Keratinocyte (primary cell): ENCODE data around the gene PRAMEF12. TPM values are rescaled to one million over a fixed set of nuclear protein-coding genes. Genes with fewer than 3 reads are reported as not detected.

ENCODE experiments used
- DNase-seq: peaks from one replicate; pipeline ENCODE4 v3.0.0-alpha.2; 2011; ENCODE audit warnings: low read depth, missing footprints, low spot score
- FAIRE-seq: peaks from 2 replicates; lab custom pipeline; 2011; peaks lifted over from hg19 to GRCh38; lab: Jason Lieb, UNC
- H2AFZ ChIP-seq: 2 replicates; pipeline ENCODE4 v1.6.0; 2012; ENCODE audit warnings: low read length, control low read depth, inconsistent platforms; ENCODE audit not compliant: control insufficient read depth
- H3K27ac ChIP-seq: 2 replicates; pipeline ENCODE4 v1.5.1; 2011; ENCODE audit warnings: low read length; ENCODE audit not compliant: control insufficient read depth, insufficient read depth
- H3K27me3 ChIP-seq: 3 replicates; pipeline ENCODE4 v1.6.0; 2011; ENCODE audit warnings: low read length; ENCODE audit not compliant: control insufficient read depth, insufficient read depth; ENCODE audit errors: extremely low read depth
- H3K36me3 ChIP-seq, 2 experiments: 2 replicates in 1 of 2; 3 replicates in 1 of 2; pipeline ENCODE4 v1.5.1; 2011; ENCODE audit warnings: low read length in 2 of 2, mild to moderate bottlenecking in 1 of 2; ENCODE audit not compliant: control insufficient read depth in 2 of 2, insufficient read depth in 2 of 2; ENCODE audit errors: extremely low read depth in 1 of 2
- H3K4me1 ChIP-seq: 3 replicates; pipeline ENCODE4 v1.5.1; 2011; ENCODE audit warnings: low read length; ENCODE audit not compliant: control insufficient read depth, insufficient read depth; ENCODE audit errors: extremely low read depth
- H3K4me2 ChIP-seq: 3 replicates; pipeline ENCODE4 v1.6.0; 2011; ENCODE audit warnings: low read depth, low read length; ENCODE audit not compliant: control insufficient read depth, insufficient read depth; ENCODE audit errors: extremely low read depth
- H3K4me3 ChIP-seq, 3 experiments: fragments of 200-600 bp in 1 of 3; sonication (generic) in 1 of 3; 2 replicates in 2 of 3; 3 replicates in 1 of 3; pipeline ENCODE4 v1.5.1; 2011 to 2016; ENCODE audit warnings: low read length in 3 of 3, mild to moderate bottlenecking in 3 of 3, control low read depth in 2 of 3, inconsistent platforms in 1 of 3, low read depth in 1 of 3, mixed read lengths in 1 of 3, mixed run types in 1 of 3, moderate library complexity in 1 of 3; ENCODE audit not compliant: control insufficient read depth in 2 of 3, insufficient read depth in 2 of 3; ENCODE audit errors: extremely low read depth in 1 of 3
- H3K79me2 ChIP-seq: 2 replicates; pipeline ENCODE4 v1.6.0; 2012; ENCODE audit warnings: low read length; ENCODE audit not compliant: control insufficient read depth, insufficient read depth
- H3K9ac ChIP-seq: 3 replicates; pipeline ENCODE4 v1.6.0; 2011; ENCODE audit warnings: low read length; ENCODE audit not compliant: control insufficient read depth, insufficient read depth; ENCODE audit errors: extremely low read depth
- H3K9me1 ChIP-seq: 3 replicates; pipeline ENCODE4 v1.6.0; 2011; ENCODE audit warnings: low read length; ENCODE audit not compliant: control insufficient read depth, insufficient read depth; ENCODE audit errors: extremely low read depth
- H3K9me3 ChIP-seq: 2 replicates; pipeline ENCODE4 v1.5.1; 2012; ENCODE audit warnings: low read depth, low read length; ENCODE audit not compliant: control insufficient read depth
- H4K20me1 ChIP-seq: 3 replicates; pipeline ENCODE4 v1.6.0; 2011; ENCODE audit warnings: low read length; ENCODE audit not compliant: control insufficient read depth, insufficient read depth; ENCODE audit errors: extremely low read depth
- CTCF ChIP-seq, 3 experiments: IDR thresholded peaks in 1 of 3; conservative IDR thresholded peaks in 1 of 3; optimal IDR thresholded peaks in 1 of 3; 2 replicates in 2 of 3; 3 replicates in 1 of 3; pipeline versions ENCODE3 to v1.5.1; 2011; ENCODE audit warnings: low read length in 3 of 3, mild to moderate bottlenecking in 3 of 3, moderate library complexity in 2 of 3, control low read depth in 1 of 3, inconsistent platforms in 1 of 3; ENCODE audit not compliant: insufficient read depth in 2 of 3; ENCODE audit errors: extremely low read depth in 1 of 3
- EZH2 ChIP-seq: IDR thresholded peaks from one replicate; pipeline ENCODE4 v1.6.1; 2012; ENCODE audit warnings: inconsistent platforms, mild to moderate bottlenecking, low read length, moderate library complexity
- dilution Hi-C: fragments of 300-500 bp; cut with MboI; formaldehyde crosslinking; loops from one replicate; pipeline ENCODE4 v1.7.0; 2020; ENCODE audit warnings: low sequenced_read_pairs; ENCODE audit not compliant: extremely low pct_ligation_motif_present
- polyA plus RNA-seq, 5 experiments: library from polyadenylated mRNA; depleted of rRNA in 3 of 5; stranded (reverse) in 3 of 5; stranded (forward) in 1 of 5; unstranded in 1 of 5; fragments of >200 nt; gene quantifications; 1 replicate in 1 of 5; 2 replicates in 3 of 5; 3 replicates in 1 of 5; pipeline versions ENCODE4 v1.2.1 to v1.2.3, GENCODE V29; 2011 to 2012; ENCODE audit warnings: missing spikeins in 2 of 5, low read depth in 1 of 5, low replicate concordance in 1 of 5

The PRAMEF12 gene
- polyA plus RNA-seq, 1 donor (not counting 4 experiments of a cell fraction or from before 2014, with no cell fraction given) = not detected

DNA sequence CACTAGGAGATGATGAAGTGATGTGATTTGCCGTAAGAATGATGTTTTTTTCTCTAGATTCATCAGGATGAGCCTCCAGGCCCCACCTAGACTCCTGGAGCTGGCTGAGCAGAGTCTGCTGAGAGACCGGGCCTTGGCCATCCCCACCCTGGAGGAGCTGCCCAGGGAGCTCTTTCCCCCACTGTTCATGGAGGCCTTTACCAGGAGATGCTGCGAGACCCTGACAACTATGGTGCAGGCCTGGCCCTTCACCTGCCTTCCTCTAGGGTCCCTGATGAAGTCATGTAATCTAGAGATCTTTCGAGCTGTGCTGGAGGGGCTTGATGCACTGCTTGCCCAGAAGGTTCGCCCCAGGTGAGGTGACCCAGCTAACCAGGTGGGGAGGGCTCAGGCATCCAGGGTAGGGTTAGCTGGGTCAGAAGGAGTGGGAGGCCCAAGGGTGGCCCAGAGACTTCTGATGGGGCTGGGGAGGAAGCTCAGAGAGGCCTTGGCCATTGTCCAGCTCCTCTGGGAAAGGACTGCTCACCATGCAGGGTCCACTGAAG, 1.3 kb downstream of the PRAMEF12 start:
- DNase-seq = no peak
- H4K20me1 ChIP-seq = no peaks in the 10 kb centered on the region
- no peak overlapping the region for H3K9ac ChIP-seq
- H3K4me1 ChIP-seq = no peaks in the 10 kb centered on the region
- dilution Hi-C loops = no loop called here
- no peaks in the 10 kb centered on the region for H3K9me1 ChIP-seq
- H3K36me3 ChIP-seq = no peaks in the 10 kb centered on the region
- H3K4me3 ChIP-seq = no peak overlapping the region
- no peak overlapping the region for H2AFZ ChIP-seq
- FAIRE-seq = no peak
- no peak overlapping the region for H3K27ac ChIP-seq
- no peak for TF ChIP-seq EZH2
- TF ChIP-seq CTCF (optimal IDR thresholded peaks at IDR 0.05 in 1 of 3, IDR thresholded peaks at IDR 0.05 in 1 of 3, conservative IDR thresholded peaks at IDR 0.05 in 1 of 3; ENCODE audit: extremely low read depth in 1 of 3, insufficient read depth in 2 of 3, low read length in 3 of 3) = no peak
- no peak overlapping the region for H3K4me2 ChIP-seq
- no peaks in the 10 kb centered on the region for H3K79me2 ChIP-seq
- H3K27me3 ChIP-seq = no peaks in the 10 kb centered on the region
- no peaks in the 10 kb centered on the region for H3K9me3 ChIP-seq

DNA sequence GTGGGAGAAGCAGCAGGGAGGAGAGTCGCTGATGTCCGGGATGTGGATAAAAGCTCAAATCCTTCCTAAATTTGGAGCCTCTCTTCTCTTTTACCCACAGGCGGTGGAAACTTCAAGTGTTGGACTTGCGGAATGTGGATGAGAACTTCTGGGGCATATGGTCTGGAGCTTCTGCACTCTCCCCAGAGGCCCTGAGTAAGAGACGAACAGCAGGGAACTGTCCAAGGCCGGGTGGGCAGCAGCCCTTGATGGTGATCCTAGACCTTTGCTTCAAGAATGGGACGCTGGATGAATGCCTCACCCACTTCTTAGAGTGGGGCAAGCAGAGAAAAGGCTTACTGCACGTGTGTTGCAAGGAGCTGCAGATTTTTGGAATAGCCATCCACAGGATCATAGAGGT, 1.9 kb downstream of the PRAMEF12 start:
- H3K4me2 ChIP-seq = no peak overlapping the region
- H3K4me3 ChIP-seq = no peak overlapping the region
- no peaks in the 10 kb centered on the region for H4K20me1 ChIP-seq
- H3K79me2 ChIP-seq = no peaks in the 10 kb centered on the region
- dilution Hi-C loops = no loop called here
- H3K9ac ChIP-seq = no peak overlapping the region
- no peaks in the 10 kb centered on the region for H3K27me3 ChIP-seq
- H3K9me3 ChIP-seq = no peaks in the 10 kb centered on the region
- H3K9me1 ChIP-seq = no peaks in the 10 kb centered on the region
- FAIRE-seq (no peak), DNase-seq (no peak)
- TF ChIP-seq EZH2 = no peak
- no peak for TF ChIP-seq CTCF (optimal IDR thresholded peaks at IDR 0.05 in 1 of 3, IDR thresholded peaks at IDR 0.05 in 1 of 3, conservative IDR thresholded peaks at IDR 0.05 in 1 of 3; ENCODE audit: extremely low read depth in 1 of 3, insufficient read depth in 2 of 3, low read length in 3 of 3)
- H3K36me3 ChIP-seq = no peaks in the 10 kb centered on the region
- no peaks in the 10 kb centered on the region for H3K4me1 ChIP-seq
- no peak overlapping the region for H3K27ac ChIP-seq
- no peak overlapping the region for H2AFZ ChIP-seq
